ENCODE measurements around the gene TMEM201. TPM values are rescaled to one million over a fixed set of nuclear protein-coding genes. Genes with fewer than 3 reads are reported as not detected.
"Not testable (repeated sequence)": the region's sequence is repeated elsewhere in the genome, so short reads cannot be mapped to it uniquely, and the experiment has no call there.

TMEM201 gene
- total RNA-seq, 4 donors from 2014 or later, result 11.6 to 14.6 (median 11.9) TPM

DNA sequence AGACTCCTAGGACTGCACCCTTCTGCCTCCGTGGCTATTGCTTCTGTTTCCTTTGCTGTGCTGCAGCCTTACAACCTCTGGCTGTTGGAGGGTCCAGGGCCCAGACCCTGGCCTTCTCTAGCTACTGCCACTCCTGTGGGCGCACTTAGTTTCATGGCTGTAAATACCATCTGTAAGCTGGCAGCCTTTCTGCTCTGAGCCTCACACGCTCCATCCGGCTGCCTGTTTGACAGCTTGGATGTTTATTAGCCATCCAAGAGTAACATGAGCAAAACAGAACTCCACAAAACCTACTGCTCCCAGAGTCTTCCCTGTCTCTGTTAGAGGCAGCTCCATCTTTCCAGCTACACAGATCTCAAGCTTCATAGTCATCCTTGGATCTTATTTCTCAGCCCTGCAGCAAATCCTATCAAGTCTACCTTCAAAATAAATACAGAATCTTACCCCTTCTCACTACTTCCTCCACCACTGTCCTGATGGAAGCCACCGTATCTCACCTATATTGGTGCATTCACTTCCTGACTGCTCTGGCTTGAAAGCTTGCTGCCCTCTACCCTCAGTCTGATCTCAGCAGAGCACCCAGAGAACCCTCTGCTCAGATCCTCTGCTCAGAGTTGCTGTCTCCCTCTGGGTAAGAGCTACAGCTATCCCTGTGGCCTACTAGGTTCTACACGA, 30.3 kb upstream of the TMEM201 start:
- peaks cover 35% of the 10 kb centered on the region for H3K4me1 ChIP-seq
- DNase-seq (ENCODE audit: low spot score in 2 of 2), result no peak
- H3K27me3 ChIP-seq, result no peaks in the 10 kb centered on the region
- 65% methylated on average over 6 of the region's 6 CpGs for whole genome bisulfite sequencing
- H3K27ac ChIP-seq, result no peak overlapping the region
- H3K4me3 ChIP-seq, result no peak overlapping the region
- TF ChIP-seq, protein P1, sequence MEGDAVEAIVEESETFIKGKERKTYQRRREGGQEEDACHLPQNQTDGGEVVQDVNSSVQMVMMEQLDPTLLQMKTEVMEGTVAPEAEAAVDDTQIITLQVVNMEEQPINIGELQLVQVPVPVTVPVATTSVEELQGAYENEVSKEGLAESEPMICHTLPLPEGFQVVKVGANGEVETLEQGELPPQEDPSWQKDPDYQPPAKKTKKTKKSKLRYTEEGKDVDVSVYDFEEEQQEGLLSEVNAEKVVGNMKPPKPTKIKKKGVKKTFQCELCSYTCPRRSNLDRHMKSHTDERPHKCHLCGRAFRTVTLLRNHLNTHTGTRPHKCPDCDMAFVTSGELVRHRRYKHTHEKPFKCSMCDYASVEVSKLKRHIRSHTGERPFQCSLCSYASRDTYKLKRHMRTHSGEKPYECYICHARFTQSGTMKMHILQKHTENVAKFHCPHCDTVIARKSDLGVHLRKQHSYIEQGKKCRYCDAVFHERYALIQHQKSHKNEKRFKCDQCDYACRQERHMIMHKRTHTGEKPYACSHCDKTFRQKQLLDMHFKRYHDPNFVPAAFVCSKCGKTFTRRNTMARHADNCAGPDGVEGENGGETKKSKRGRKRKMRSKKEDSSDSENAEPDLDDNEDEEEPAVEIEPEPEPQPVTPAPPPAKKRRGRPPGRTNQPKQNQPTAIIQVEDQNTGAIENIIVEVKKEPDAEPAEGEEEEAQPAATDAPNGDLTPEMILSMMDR (IDR thresholded peaks at IDR 0.05), result no peak
- TF ChIP-seq POLR2A (IDR thresholded peaks at IDR 0.05), result no peak
- H3K9me3 ChIP-seq, result no peaks in the 10 kb centered on the region
- peaks cover 5% of the 10 kb centered on the region for H3K36me3 ChIP-seq

DNA sequence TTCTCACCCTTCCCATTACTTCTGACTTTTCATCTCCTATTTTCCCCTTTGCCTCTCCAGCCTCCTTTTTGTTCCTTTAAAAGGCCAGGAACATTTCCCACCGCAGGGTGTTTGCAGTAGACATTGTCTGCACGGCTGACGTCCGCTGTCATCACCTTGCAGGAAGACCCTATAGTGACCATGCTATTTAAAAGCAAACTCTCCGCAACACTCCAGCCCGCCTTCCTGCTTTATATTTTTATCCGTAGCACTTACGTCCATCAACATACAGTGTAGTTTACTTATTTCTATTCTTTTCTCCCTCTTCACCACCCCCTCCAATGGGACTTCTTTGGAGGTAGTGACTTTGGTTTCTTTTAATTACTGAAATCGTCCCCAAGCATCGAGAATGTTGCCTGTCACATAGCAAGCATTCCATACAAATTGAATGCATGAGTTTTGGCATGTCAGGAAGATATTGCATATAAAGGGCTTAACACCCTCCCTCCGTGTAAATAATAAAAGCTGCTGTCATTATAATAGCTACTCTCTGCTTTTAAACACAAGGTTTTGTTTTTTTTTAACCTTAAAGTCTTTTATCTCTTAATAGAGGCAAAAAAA, 29.7 kb upstream of the TMEM201 start:
- Histone ChIP-seq H3K4me1 (peaks cover 35% of the 10 kb centered on the region), H3K27ac (no peak overlapping the region), H3K4me3 (no peak overlapping the region), H3K9me3 (no peaks in the 10 kb centered on the region), H3K27me3 (no peaks in the 10 kb centered on the region), H3K36me3 (peaks cover 5% of the 10 kb centered on the region)
- WGBS, result 69% methylated on average over 11 of the region's 11 CpGs
- TF ChIP-seq, protein P1 (IDR thresholded peaks at IDR 0.05), result no peak
- no peak for TF ChIP-seq EP300 (IDR thresholded peaks at IDR 0.05)
- no peak for TF ChIP-seq POLR2AphosphoS5 (IDR thresholded peaks at IDR 0.05)
- no peak for TF ChIP-seq POLR2A (IDR thresholded peaks at IDR 0.05)
- no peak for DNase-seq (ENCODE audit: low spot score in 2 of 2)

DNA sequence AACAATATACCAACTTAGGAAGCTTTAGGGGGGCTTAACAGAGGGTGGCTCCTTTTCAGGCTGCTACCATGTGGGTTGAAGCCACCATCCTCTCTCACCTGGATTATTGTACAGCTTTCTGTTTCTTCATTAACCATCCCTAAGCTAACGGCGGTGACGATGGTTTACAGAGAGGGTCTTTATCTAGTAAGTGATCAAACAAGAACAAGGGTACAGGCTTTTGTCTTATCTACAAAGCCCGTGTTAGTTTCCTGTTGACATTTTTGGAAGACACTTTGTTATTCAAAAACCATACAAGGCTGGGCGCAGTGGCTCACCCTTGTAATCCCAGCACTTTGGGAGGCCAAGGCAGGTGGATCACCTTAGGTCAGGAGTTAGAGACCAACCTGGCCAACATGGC, 29.0 kb upstream of the TMEM201 start:
- peaks cover 5% of the 10 kb centered on the region for H3K36me3 ChIP-seq
- TF ChIP-seq POLR2A (IDR thresholded peaks at IDR 0.05), result no peak
- TF ChIP-seq, protein P1 (IDR thresholded peaks at IDR 0.05), result no peak
- TF ChIP-seq EP300 (IDR thresholded peaks at IDR 0.05), result no peak
- TF ChIP-seq POLR2AphosphoS5 (IDR thresholded peaks at IDR 0.05), result no peak
- H3K27me3 ChIP-seq, result no peaks in the 10 kb centered on the region
- no peak overlapping the region for H3K4me3 ChIP-seq
- no peak for DNase-seq (ENCODE audit: low spot score in 2 of 2)
- no peak overlapping the region for H3K27ac ChIP-seq
- no peaks in the 10 kb centered on the region for H3K9me3 ChIP-seq
- WGBS, result 78% methylated on average over 5 of the region's 5 CpGs
- peaks cover 35% of the 10 kb centered on the region for H3K4me1 ChIP-seq

DNA sequence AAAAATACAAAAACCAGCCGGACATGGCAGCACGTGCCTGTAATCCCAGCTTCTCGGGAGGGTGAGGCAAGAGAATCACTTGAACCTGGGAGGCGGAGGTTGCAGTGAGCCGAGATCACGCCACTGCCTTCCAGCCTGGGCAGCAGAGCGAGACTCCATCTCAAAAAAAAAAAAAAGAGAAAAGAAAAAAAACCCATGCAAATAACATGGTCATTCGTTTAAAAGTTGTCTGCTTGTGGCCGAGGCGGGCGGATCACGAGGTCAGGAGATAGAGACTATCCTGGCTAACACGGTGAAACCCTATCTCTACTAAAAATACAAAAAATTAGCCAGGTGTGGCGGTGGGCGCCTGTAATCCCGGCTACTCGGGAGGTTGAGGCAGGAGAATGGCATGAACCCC, 28.6 kb upstream of the TMEM201 start:
- H3K27ac ChIP-seq; DNase-seq (ENCODE audit: low spot score in 2 of 2); H3K27me3 ChIP-seq; H3K36me3 ChIP-seq; H3K4me3 ChIP-seq; H3K9me3 ChIP-seq: not testable (repeated sequence)
- 91% methylated on average over 17 of the region's 17 CpGs for WGBS
- peaks cover 35% of the 10 kb centered on the region for H3K4me1 ChIP-seq

DNA sequence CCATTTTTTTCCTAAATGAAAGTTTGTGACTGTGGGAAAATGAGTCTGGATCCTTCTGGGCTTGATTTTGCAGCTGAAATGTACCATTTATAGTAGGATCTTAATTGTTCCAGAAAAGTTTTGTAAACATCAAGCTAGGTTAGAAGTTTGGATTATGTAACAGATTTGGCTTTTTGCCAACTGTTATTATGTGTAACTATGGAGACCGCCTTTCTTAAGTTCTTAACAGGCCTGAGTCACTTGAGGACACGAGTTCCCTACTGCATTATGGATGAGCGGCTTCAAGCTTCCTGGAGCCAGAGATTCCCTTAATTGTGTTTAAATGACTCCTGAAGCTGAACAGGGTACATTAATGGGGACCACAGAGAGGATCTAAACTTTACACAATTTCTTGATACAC, 27.3 kb upstream of the TMEM201 start:
- Histone ChIP-seq H3K4me3 (no peak overlapping the region), H3K27me3 (no peaks in the 10 kb centered on the region), H3K27ac (peak overlapping the region; percentile 49), H3K36me3 (peaks cover 5% of the 10 kb centered on the region), H3K9me3 (no peaks in the 10 kb centered on the region), H3K4me1 (peaks cover 26% of the 10 kb centered on the region)
- WGBS, result 16% methylated on average over 3 of the region's 3 CpGs
- TF ChIP-seq POLR2AphosphoS5 (IDR thresholded peaks at IDR 0.05) (no peak), EP300 (IDR thresholded peaks at IDR 0.05) (no peak), POLR2A (IDR thresholded peaks at IDR 0.05) (no peak)
- TF ChIP-seq, protein P1 (IDR thresholded peaks at IDR 0.05), result no peak
- DNase-seq (ENCODE audit: low spot score in 2 of 2), result no peak
